ENCODE results near the gene GCNT2. TPM values are rescaled to one million over a fixed set of nuclear protein-coding genes. Genes with fewer than 3 reads are reported as not detected.

The GCNT2 gene
- total and polyA plus RNA-seq, 2 donors (not counting 1 experiment from before 2014, with no cell fraction given), result 1.3 to 2.1 TPM

GRCh38 chr6:10541591-10541990, 20.4 kb downstream of the GCNT2 start:
- no peak overlapping the region for H3K4me2 ChIP-seq (ENCODE audit: extremely low read depth, insufficient read depth, low read length)
- no peaks in the 10 kb centered on the region for H4K20me1 ChIP-seq (ENCODE audit: control insufficient read depth, extremely low read depth, insufficient read depth, low read length)
- no peaks in the 10 kb centered on the region for H3K9me3 ChIP-seq (ENCODE audit: control insufficient read depth, insufficient read depth, low read depth, low read length)
- H3K79me2 ChIP-seq (ENCODE audit: control insufficient read depth, insufficient read depth, low read length), result no peaks in the 10 kb centered on the region
- DNase-seq (ENCODE audit: low read depth in 2 of 2), result no peak
- H3K9ac ChIP-seq (ENCODE audit: insufficient read depth, low read length), result no peak overlapping the region
- no peaks in the 10 kb centered on the region for H3K4me1 ChIP-seq (ENCODE audit: control insufficient read depth, extremely low read depth, insufficient read depth, low read length)
- no peak overlapping the region for H3K4me3 ChIP-seq (replicated peaks in 1 of 4; ENCODE audit: control extremely low read depth in 1 of 4, insufficient read depth in 1 of 4, low read depth in 3 of 4, low read length in 4 of 4)
- no peaks in the 10 kb centered on the region for H3K27me3 ChIP-seq (ENCODE audit: control insufficient read depth, insufficient read depth, low read length)
- TF ChIP-seq EZH2 (IDR thresholded peaks at IDR 0.05; ENCODE audit: low read length, missing control alignments), result no peak
- H3K27ac ChIP-seq (ENCODE audit: insufficient read depth, low read length), result no peak overlapping the region
- H2AFZ ChIP-seq (ENCODE audit: low read length), result no peak overlapping the region
- H3K36me3 ChIP-seq (ENCODE audit: control insufficient read depth, insufficient read depth, low read length), result no peaks in the 10 kb centered on the region

GRCh38 chr6:10542213-10542612, 21.1 kb downstream of the GCNT2 start:
- Histone ChIP-seq H3K4me3 (replicated peaks in 1 of 4; ENCODE audit: control extremely low read depth in 1 of 4, insufficient read depth in 1 of 4, low read depth in 3 of 4, low read length in 4 of 4) (no peak overlapping the region), H2AFZ (ENCODE audit: low read length) (no peak overlapping the region), H3K36me3 (ENCODE audit: control insufficient read depth, insufficient read depth, low read length) (no peaks in the 10 kb centered on the region), H4K20me1 (ENCODE audit: control insufficient read depth, extremely low read depth, insufficient read depth, low read length) (no peaks in the 10 kb centered on the region), H3K9me3 (ENCODE audit: control insufficient read depth, insufficient read depth, low read depth, low read length) (no peaks in the 10 kb centered on the region), H3K79me2 (ENCODE audit: control insufficient read depth, insufficient read depth, low read length) (no peaks in the 10 kb centered on the region), H3K27ac (ENCODE audit: insufficient read depth, low read length) (no peak overlapping the region), H3K4me1 (ENCODE audit: control insufficient read depth, extremely low read depth, insufficient read depth, low read length) (no peaks in the 10 kb centered on the region), H3K4me2 (ENCODE audit: extremely low read depth, insufficient read depth, low read length) (no peak overlapping the region), H3K9ac (ENCODE audit: insufficient read depth, low read length) (no peak overlapping the region), H3K27me3 (ENCODE audit: control insufficient read depth, insufficient read depth, low read length) (no peaks in the 10 kb centered on the region)
- no peak for DNase-seq (ENCODE audit: low read depth in 2 of 2)
- no peak for TF ChIP-seq CTCF (conservative IDR thresholded peaks at IDR 0.05 in 1 of 2, IDR thresholded peaks at IDR 0.05 in 1 of 2; ENCODE audit: low read depth in 1 of 2, low read length in 2 of 2)
- TF ChIP-seq EZH2 (IDR thresholded peaks at IDR 0.05; ENCODE audit: low read length, missing control alignments), result no peak

GRCh38 chr6:10543488-10543887, 22.3 kb downstream of the GCNT2 start:
- no peaks in the 10 kb centered on the region for H3K27me3 ChIP-seq (ENCODE audit: control insufficient read depth, insufficient read depth, low read length)
- H3K4me3 ChIP-seq (replicated peaks in 1 of 4; ENCODE audit: control extremely low read depth in 1 of 4, insufficient read depth in 1 of 4, low read depth in 3 of 4, low read length in 4 of 4), result no peak overlapping the region
- no peak overlapping the region for H2AFZ ChIP-seq (ENCODE audit: low read length)
- H4K20me1 ChIP-seq (ENCODE audit: control insufficient read depth, extremely low read depth, insufficient read depth, low read length), result no peaks in the 10 kb centered on the region
- no peaks in the 10 kb centered on the region for H3K79me2 ChIP-seq (ENCODE audit: control insufficient read depth, insufficient read depth, low read length)
- no peaks in the 10 kb centered on the region for H3K4me1 ChIP-seq (ENCODE audit: control insufficient read depth, extremely low read depth, insufficient read depth, low read length)
- no peak overlapping the region for H3K4me2 ChIP-seq (ENCODE audit: extremely low read depth, insufficient read depth, low read length)
- no peak overlapping the region for H3K9ac ChIP-seq (ENCODE audit: insufficient read depth, low read length)
- TF ChIP-seq CTCF (conservative IDR thresholded peaks at IDR 0.05 in 1 of 2, IDR thresholded peaks at IDR 0.05 in 1 of 2; ENCODE audit: low read depth in 1 of 2, low read length in 2 of 2) (no peak), EZH2 (IDR thresholded peaks at IDR 0.05; ENCODE audit: low read length, missing control alignments) (no peak)
- no peaks in the 10 kb centered on the region for H3K9me3 ChIP-seq (ENCODE audit: control insufficient read depth, insufficient read depth, low read depth, low read length)
- H3K27ac ChIP-seq (ENCODE audit: insufficient read depth, low read length), result no peak overlapping the region
- DNase-seq (ENCODE audit: low read depth in 2 of 2), result no peak
- H3K36me3 ChIP-seq (ENCODE audit: control insufficient read depth, insufficient read depth, low read length), result no peaks in the 10 kb centered on the region

All from fibroblast of lung (primary cell).